ENCODE measurements around the gene TLX2. TPM values are rescaled to one million over a fixed set of nuclear protein-coding genes. Genes with fewer than 3 reads are reported as not detected.

TLX2 gene
- total and polyA plus RNA-seq, 2 experiments from 2014 or later: 0.16 to 0.21 TPM

DNA sequence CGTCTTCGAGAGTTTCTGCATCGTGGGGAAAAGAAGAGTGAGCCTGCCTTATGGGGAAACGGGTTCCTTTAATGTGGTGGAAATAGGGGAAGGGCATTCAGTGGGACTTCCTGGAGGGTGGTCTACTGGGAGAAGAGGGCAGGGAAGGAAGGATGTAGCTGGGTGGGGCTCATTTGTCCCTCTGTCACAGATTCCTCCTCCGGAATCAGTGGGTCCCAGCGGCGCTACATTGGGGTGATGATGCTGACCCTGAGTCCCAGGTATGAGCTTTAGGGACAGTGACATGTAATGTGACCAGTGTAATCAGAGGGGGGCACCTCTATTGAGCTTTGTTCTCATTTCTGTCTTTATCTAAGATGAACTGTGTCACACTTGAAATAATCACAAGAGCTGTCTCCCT, 17.4 kb downstream of the TLX2 start (continued):
- TF ChIP-seq ZNF462 (CRISPR knock-in tag; IDR thresholded peaks at IDR 0.05) (no peak), NANOG (IDR thresholded peaks at IDR 0.05; ENCODE audit: borderline replicate concordance) (no peak), ZNF331 (CRISPR knock-in tag; IDR thresholded peaks at IDR 0.05; ENCODE audit: low read depth) (no peak), CREB1 (CRISPR knock-in tag; IDR thresholded peaks at IDR 0.05; ENCODE audit: low read depth) (no peak), STAT1 (IDR thresholded peaks at IDR 0.05; ENCODE audit: unreplicated experiment) (no peak), REST (IDR thresholded peaks at IDR 0.05; ENCODE audit: unreplicated experiment) (no peak)
